Amniotic epithelial cell (primary cell): ENCODE data around the gene EHMT1.
"Not testable (repeated sequence)": the region's sequence is repeated elsewhere in the genome, so short reads cannot be mapped to it uniquely, and the experiment has no call there.

Source experiments
- DNase-seq: peaks from one replicate; pipeline ENCODE4 v3.0.0-alpha.2; 2010; ENCODE audit warnings: low read depth

The EHMT1 gene

DNA sequence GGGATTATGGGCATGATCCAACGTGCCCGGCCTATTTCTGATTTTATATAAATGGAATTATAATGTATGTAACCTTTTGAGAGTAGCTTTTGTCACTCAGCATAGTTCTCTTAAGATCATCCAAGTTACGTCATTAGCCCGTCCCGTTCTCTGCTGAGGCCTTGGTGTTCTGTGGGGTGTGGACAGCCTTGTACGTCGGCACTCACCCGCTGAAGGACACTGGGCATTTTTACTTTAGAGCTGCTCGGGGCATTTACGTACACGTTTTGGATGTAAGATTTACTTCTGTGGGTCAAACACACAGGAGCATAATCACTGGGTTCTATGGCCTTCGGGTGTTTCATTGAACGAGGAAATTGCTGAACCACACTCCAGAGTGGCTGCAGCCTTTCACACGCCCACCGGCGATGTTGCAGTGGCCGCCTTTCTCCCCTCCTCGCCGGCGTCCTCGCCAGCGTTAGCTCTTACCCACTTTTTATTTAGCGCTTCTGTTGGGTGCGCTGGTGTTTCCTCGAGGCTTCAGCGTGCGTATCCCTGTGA, 101.8 kb downstream of the EHMT1 start:
- DNase-seq, result no peak

DNA sequence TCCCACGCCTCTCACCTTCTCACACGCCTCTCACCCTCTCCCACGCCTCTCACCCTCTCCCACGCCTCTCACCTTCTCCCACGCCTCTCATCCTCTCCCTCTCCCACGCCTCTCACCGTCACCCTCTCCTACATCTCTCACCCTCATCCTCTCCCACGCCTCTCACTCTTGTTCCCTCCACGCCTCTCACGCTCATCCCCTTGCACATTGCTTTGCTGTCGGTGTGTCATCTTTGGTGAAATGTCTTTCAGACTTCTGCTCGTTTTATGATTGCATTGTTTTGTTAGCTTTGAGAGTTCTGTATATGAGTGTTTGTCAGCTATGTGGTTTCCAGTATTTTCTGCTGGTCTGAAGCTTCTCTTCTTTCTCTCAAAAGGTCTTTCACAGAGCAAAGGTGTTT, 102.7 kb downstream of the EHMT1 start:
- peak; percentile 61 for DNase-seq

DNA sequence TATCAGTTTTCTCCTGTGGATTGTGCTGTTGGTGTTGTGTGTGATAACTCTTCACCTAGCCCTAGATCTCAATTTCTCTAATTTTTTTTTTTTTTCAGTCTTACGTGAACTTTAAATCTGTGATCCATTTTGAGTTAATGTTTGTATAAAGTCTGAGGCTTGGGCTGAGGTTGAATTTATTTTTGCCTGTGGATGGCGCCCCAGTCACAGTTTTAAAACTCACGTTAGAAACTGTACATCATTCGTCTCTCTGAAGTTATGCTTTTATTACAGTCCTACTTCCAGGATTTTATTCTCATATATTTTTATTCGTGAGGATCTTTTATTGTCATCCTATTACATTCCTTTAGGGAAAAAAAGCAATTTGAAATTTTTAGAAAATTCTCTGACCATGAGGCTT, 103.1 kb downstream of the EHMT1 start:
- peak; percentile 33 for DNase-seq

DNA sequence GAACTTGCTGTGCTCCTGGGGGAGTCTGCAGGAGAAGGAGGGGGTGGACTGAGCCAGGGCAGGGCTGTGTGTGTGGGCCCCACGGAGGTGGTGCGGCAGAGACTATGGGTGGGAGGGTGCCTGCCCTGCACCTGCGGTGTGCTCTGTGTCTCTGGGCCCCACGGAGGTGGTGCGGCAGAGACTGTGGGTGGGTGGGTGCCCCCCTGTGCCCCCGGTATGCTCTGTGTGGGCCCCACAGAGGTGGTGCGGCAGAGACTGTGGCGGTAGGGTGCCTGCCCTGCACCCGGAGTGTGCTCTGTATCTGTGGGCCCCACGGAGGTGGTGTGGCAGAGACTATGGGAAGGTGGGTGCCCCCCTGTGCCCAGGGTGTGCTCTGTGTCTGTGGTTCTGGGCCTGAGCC, 103.7 kb downstream of the EHMT1 start:
- DNase-seq, result no peak

DNA sequence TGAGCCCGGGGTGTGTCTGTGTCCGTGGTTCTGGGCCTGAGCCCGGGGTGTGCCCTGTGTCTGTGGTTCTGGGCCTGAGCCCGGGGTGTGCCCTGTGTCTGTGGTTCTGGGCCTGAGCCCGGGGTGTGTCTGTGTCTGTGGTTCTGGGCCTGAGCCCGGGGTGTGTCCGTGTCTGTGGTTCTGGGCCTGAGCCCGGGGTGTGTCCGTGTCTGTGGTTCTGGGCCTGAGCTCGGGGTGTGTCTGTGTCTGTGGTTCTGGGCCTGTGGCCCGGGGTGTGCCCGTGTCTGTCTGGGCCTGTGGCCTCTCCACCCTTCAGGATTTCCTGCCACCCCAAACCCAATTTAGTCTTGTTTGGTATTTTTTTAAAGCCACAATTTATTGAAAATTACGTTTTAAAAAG, 104.6 kb downstream of the EHMT1 start:
- DNase-seq, result not testable (repeated sequence)

DNA sequence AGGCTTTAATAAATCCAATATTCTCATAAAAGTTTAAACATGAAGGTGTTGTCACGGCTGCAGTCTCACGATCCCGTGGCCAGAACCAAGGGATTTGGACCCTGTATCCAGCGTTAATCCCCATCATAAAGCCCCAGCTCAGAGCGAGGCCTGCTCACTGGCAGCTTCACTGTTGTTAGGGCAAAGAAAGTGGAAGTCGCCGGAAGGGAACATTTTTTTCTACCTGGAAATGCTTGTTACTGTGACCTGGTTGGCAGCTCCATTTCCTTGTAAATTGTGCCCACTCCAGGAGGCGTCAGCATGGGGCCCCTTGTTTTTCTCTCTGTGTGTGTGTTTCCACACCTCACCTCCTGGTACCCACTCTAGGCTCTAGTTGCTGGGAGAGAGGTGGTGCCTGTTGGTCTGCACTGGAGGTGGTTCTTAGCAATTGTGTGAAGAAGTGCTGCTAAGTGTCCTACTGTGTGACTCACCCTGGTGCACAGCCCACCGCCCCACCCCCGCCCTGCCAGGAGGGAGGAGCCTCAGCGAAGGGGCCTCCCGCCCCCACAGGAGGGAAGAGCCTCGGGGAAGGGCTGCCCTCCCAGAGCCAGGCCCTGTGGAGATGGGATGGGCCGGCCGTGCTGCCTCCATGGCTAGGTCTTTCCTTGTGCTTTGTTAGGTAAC, 105.1 kb downstream of the EHMT1 start:
- peak; percentile 65 for DNase-seq

DNA sequence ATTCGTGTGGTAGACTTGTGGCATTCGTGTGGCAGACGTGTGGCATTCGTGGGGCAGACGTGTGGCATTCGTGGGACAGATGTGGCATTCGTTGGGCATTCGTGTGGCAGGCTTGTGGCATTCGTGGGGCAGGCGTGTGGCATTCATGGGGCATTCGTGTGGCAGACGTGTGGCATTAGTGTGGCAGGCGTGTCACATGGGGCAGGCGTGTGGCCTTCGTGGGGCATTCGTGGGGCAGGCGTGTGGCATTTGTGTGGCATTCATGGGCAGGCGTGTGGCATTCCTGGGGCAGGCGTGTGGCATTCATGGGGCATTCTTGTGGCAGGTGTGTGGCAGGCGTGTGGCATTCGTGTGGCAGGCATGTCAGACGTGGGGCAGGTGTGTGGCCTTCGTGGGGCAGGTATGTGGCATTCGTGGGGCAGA, 106.0 kb downstream of the EHMT1 start:
- no peak for DNase-seq

DNA sequence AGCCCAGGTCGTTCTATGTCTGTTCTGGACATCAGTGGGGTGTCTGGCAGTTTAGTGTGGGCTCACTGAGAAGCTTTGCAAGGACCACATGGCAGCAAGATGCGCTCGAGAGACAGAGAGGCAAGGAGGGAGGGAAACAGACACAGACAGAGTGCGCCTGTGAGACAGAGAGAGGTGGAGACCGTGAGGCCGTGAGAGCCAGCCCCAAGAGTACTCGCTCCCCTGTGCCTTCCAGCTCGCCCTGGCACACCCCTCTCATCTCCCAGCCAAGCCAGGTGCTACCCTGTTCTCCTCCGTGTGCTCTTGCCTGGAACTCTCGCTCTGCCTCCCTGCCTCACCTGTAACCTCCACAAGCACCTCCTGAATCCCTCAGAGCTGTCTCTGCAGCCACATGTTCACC, 106.8 kb downstream of the EHMT1 start:
- DNase-seq, result no peak

DNA sequence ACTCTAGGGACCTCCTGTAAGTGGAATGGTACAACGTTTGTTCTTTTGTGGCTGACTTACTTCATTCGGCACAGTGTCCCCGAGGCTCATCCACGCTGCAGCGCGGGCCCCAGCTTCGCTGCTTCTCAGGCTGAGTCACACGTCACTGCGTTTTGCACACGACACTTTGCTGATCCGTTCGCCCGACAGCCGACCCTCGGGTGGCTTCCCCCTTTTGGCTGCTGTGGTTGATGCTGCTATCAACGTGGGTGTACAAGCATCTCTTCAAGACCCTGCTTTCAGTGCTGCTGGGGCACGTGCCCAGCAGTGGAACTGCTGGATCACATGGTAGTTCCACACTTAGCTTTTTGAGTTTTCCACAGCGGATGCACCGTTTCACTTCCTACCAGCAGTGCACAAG, 107.5 kb downstream of the EHMT1 start:
- DNase-seq, result not testable (repeated sequence)

DNA sequence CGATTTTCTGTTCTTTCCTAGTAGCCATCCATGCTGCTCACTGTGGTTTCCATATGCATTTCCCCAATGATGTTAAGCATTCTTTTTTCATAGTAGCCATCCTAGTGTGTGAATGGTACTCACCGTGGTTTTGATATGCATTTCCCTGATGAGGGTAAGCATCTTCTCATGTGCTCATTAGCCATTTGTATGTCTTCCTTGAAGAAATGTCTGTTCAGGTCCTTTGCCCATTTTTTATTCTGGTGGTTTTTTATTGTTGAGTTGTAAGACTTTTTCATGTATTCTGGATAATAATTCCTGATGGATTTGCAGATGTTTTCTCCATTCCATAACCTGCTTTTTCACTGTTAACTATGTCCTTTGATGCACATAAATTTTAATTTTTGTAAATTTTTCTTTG, 108.0 kb downstream of the EHMT1 start:
- DNase-seq, result no peak

DNA sequence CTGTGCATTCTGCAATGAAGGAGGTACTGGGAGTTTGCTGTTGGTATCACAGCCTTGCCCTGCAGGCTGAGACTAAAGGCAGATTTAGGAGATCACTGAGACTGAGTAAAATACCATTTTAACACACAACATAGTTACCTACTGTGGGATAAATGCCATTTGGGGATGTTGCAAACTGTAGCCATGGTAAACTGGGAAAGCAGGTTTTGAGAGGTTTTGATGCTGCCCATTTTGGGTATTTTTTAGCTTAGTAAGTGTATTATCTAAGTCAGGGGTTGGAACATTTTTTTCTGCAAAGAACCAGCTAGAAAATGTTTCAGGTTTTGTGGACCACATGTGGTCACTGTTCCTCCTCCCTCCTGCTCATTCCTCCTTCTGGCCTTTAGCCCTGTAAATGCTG, 108.9 kb downstream of the EHMT1 start:
- no peak for DNase-seq

DNA sequence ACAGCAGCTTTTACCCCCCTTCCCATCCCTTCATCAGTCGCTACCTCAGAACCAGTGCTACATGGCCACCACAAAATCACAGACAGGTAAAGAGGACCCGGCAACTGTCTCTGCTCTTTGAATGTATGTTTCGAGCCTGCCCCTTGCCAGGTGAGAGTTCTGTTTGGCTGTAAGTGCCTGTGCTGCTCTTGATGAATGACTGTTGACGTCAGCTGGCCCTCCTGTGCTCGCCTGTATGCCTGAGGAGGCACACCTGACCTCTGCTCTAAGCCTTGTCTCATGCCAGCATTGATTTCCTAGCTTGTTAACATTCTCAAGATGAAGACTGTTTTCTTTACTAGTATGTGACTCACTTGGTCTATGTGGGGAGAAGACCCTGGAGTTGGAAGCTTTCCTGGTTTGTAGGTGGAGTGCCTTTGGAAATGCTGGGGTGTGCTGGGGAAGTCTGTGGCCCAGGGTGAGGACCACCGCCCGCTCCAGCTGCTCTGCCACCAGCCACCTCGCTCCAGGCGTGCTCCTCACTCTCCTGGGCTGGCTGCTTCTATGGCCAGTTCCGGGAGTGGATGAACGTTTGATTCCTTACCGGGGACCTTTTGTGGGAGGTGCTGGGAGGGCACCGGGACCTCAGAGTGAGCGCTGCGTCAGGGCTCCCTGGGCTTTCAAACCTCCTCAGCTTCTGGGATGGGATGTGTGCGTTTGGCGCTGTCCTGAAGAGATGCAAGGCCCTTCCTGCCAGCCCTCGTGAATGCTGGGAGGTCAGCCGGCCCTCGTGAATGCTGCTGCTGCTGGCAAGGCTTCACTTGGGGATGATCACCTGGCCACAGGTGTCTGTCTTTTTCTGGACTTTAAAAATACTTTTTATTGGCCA, 109.9 kb downstream of the EHMT1 start:
- DNase-seq, result no peak

DNA sequence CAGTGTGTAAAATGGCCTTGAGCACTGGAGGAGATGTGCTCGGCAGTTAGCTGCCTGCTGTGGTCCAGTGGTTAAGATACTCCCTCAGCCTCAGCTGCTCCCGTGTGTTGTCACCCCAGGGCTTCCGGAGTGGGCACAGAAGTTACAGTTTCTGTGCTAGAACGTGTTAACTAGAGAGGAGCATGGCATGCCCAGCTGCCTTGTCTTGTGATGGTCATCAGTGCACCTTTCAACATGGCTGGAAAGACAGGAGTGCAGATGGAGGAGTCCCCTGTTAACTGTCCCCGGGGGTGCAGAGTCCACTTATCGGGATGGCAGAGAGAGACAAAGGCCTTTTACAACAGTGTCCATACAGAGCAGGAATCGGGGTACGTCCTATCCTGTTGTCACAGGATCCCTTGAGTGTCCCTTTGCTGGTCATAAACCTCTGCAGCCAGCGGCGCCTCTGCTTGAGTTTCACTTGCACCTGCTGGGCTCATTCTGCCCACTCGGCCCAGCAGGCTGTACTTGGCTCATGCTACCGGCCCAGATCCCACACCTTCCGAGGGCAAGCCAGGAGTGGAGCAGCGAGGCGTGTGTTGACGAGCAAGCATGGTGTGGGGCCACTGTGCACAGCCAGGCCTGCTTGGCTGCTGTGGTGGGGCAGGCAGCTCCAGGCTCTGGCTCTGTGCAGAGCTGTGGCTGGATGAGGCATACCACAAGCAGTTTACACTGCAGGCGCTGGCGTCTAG, 112.6 kb downstream of the EHMT1 start:
- no peak for DNase-seq

DNA sequence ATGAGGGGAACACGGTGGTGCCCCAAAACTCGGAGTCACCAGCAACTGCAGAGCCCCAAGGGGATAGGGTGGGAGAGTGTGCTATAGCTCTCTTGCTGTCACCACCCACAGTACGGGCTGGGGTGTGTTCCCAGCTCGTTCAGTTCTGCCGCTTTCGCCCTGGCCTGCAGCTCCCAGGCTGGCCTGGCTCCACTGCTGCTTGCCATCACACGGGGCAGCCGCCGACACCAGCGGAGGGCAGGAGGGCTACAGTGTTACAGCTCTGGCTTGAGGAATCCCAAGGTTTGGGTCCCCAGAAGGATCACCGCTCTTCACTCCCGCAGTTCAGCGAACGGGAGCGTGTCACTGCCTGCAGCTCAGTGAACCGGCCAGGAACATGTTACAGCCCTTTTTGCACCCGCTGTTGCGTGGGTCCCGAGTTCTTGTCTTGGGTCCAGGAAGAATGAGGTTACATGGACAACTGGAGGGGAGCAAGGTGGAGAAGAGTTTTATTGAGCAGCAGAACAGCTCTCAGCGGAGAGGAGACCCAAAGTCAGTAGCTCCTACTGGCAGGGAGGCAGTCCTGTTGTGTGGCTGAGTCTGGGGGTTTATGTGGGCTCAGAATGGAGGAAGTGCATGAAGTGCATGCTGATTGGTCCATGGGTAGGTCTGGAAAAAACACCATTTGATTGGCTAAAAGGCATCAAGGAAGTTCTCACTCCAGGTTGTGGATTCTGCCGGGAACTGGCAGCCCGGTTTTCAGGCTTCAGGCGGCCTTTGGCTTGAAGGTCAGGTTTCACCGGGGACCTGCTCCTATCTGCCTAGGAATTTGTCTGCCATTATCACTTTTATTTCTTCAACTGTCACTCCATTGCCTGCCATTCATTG, 113.4 kb downstream of the EHMT1 start:
- DNase-seq, result no peak

DNA sequence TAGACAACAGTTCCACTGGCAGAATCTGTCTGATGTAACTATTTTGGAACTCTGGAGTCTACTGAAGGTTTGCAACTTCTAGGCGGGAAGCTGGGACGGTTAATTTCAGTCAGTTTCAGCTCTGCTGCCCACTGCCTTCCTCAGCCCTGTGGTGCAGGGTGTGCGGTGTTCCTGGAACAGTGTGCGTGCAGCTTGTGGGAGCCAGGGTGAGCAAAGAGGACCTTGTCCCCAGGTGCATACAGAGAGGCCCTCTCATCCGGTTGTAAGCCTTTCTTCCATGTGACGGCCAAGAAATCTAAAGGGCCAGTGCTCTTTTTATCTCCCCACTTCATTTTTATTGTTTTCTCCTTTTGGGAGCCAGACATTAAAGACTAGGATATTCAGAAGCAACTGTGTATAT, 114.6 kb downstream of the EHMT1 start:
- DNase-seq, result no peak

DNA sequence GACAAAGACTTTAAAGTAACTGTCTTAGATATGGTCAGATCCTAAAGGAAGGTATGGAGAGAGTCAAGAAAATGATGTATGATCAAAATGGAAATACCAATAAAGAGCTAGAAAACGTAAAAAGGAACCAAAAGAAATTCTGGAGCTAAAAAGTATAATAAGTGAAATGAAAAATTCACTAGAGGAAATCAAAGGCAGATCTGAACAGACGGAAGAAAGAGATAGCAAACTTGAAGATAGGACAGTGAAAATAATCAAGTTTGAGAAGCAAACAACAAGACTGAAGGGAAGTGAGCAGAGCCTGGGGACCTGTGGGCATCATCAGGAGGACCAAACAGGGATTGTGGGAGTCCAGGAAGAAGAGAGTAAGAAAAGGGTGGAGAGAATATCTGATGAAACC, 115.4 kb downstream of the EHMT1 start:
- no peak for DNase-seq

DNA sequence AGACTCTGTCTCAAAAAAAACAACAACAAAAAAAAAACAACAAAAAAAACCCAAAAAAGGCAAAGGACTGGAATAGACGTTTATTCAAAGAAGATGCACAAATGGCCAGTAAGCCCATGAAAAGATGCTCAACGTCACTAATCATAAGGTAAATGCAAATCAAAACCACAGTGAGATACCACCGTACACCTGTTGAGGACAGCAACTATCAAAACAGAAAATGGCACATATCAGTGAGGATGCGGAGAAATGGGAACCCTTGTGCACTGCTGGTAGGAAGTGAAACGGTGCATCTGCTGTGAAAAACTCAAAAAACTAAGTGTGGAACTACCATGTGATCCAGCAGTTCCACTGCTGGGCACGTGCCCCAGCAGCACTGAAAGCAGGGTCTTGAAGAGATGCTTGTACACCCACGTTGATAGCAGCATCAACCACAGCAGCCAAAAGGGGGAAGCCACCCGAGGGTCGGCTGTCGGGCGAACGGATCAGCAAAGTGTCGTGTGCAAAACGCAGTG, 119.4 kb downstream of the EHMT1 start:
- not testable (repeated sequence) for DNase-seq

DNA sequence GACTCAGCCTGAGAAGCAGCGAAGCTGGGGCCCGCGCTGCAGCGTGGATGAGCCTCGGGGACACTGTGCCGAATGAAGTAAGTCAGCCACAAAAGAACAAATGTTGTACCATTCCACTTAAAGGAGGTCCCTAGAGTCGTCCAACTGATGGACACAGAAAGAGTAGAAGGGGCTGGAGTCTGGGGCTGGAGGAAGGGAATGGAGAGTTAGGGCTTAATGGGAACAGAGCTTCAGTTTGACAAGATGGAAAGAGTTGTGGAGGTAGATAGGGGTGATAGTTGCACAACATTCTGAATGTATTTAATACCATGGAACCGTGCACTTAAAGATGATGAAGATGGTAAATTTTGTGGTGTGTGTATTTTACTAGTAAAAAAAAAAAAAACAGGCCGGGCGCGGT, 119.9 kb downstream of the EHMT1 start:
- DNase-seq, result no peak

DNA sequence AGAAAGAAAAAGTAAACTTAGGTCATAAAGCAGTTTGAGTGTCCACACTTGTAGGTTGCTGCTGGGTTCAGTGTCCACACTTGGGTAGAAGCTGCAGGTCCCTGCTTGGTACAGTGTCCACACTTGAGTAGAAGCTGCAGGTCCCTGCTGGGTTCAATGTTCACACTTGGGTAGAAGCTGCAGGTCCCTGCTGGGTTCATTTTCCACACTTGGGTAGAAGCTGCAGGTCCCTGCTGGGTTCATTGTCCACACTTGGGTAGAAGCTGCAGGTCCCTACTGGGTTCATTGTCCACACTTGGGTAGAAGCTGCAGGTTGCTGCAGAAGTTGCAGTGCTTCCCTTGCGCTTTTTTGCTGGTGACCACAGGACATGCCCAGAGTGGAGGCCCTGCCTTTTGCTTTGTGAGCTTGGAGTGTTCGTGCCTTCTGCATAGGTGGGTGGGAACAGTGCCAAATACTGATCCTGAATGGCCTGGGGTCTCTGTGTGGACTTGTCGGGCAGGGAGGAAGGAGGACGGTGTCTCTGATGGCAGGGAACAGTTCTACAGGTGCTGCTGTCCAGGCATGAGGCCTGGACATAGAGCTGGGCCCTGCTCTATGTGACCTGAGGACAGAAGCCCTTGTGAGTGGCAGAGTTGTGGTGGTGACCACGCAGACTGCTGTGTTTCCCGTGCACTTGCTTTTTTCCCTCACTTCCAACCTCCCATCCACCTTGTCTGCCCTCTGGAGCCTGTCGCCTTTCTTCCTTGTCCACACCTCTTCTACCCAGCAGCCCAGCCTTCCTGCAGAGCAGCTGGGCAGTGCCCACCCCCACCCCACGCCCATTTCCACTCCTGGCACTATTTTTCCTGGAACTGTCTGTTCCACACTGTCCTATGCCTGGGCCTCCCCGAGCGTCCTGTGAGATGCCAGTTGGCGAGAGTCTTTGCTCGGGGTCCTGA, 120.8 kb downstream of the EHMT1 start:
- DNase-seq, result no peak

DNA sequence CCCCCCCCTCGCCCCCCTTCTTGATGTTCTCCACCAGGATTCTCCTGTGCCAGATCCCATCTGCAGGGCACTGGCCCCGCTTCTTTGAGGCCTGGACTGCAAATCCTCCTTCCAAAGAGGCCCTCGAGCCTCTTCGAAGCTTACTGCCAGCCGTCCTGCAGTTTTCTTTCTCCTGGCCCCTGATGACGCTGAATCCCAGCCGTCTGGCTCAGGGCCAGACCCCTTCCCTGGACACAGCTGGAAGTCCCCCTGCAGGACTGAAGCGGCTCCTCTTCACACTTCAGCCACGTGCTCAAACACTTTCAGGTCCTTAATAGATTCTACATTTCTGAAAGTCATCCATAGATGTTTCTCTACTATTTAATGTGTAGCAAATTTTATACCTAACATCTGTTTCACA, 121.5 kb downstream of the EHMT1 start:
- peak; percentile 53 for DNase-seq
